Body of pancreas (tissue), 4 donors: ENCODE measurements around the gene CBFB. TPM values are rescaled to one million over a fixed set of nuclear protein-coding genes. Genes with fewer than 3 reads are reported as not detected.

ENCODE experiments used
- ATAC-seq: fragments of 150-250 bp; one replicate; pipeline ENCODE4 v1.9.1; 2016
- DNase-seq, 4 donors: peaks; one replicate each; pipeline ENCODE4 v3.0.0-alpha.2; 2019
- H3K27ac ChIP-seq, 4 donors: fragments of 200-600 bp; sonication (generic); 1 replicate in 3 of 4; 2 replicates in 1 of 4; pipeline versions ENCODE4 v1.5.1 to v1.6.1; 2016 to 2019; ENCODE audit warnings: mild to moderate bottlenecking in 1 of 4, mixed read lengths in 1 of 4, moderate library complexity in 1 of 4
- H3K27me3 ChIP-seq, 2 donors: fragments of 200-600 bp; sonication (generic); one replicate each; pipeline ENCODE4 v1.6.0; 2016; ENCODE audit warnings: mild to moderate bottlenecking in 1 of 2
- H3K36me3 ChIP-seq, 2 donors: fragments of 200-600 bp; sonication (generic); replicated peaks in 1 of 2; 2 replicates each; pipeline ENCODE4 v1.5.1; 2016; ENCODE audit warnings: low read depth in 2 of 2; ENCODE audit not compliant: insufficient read depth in 1 of 2
- H3K4me1 ChIP-seq: fragments of 200-600 bp; sonication (generic); one replicate; pipeline ENCODE4 v1.6.0; 2016
- H3K4me3 ChIP-seq, 2 donors: fragments of 200-600 bp; sonication (generic); 1 replicate in 1 of 2; 2 replicates in 1 of 2; pipeline ENCODE4 v1.5.1; 2016 to 2019
- H3K9me3 ChIP-seq, 3 donors: fragments of 200-600 bp; sonication (generic); 1 replicate in 2 of 3; 2 replicates in 1 of 3; pipeline ENCODE4 v1.5.1; 2016
- CTCF ChIP-seq, 7 experiments: fragments of 450-650 bp in 4 of 7; fragments of 200-600 bp in 3 of 7; sonication (generic) in 3 of 7; IDR thresholded peaks; one replicate each; pipeline ENCODE4 v1.5.1; 2016 to 2019; ENCODE audit warnings: antibody characterized with exemption in 7 of 7
- POLR2A ChIP-seq, 3 donors: fragments of 450-650 bp; IDR thresholded peaks; one replicate each; pipeline ENCODE4 v1.6.1; 2016; ENCODE audit warnings: antibody characterized with exemption in 3 of 3, mild to moderate bottlenecking in 2 of 3
- WGBS, 2 donors: methylation state at CpG; one replicate each; pipeline ENCODE4 v1.1.5; 2017; 5-methylcytosine and 5-hydroxymethylcytosine counted together
- intact Hi-C: fragments of 100-400 bp; cut with DNase I; formaldehyde crosslinking; loops from one replicate; pipeline ENCODE4 v1.15.1; 2023
- total RNA-seq, 2 donors: library from RNA; depleted of rRNA; stranded (reverse); fragments of >200 nt; gene quantifications; one replicate each; pipeline ENCODE4 v1.1.0, GENCODE V29; 2016

Gene CBFB
- total RNA-seq, 2 donors from 2014 or later: 28.0 to 41.9 TPM

DNA sequence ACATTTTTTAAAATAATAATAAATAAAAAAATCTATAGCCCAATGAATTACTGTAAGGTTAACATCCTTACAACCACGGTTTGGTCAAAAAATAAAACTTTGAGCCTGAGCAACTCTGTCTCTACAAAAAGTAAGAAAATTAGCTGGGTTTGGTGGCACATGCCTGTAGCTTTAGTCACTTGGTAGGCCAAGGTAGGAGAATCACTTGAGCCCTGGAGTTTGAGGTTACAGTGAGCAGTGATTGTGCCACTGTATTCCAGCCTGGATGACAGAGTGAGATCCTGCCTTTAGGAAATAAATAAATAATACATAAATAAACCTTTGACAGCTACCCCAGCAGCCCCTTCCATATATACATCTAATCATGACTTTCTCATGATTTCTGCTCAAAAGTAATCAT is 53.9 kb downstream of the CBFB start:
- TF ChIP-seq POLR2A (IDR thresholded peaks at IDR 0.05) (no peak), CTCF (IDR thresholded peaks at IDR 0.05) (no peak)
- Histone ChIP-seq H3K27me3 (no peaks in the 10 kb centered on the region), H3K27ac (no peak overlapping the region), H3K4me1 (no peaks in the 10 kb centered on the region), H3K9me3 (no peaks in the 10 kb centered on the region), H3K4me3 (no peak overlapping the region), H3K36me3 (no peaks in the 10 kb centered on the region)
- DNase-seq (no peak), ATAC-seq (no peak)
- 90 to 91% methylated on average over 1 of the region's 1 CpG for WGBS, 2 donors
- intact Hi-C loops: no loop called here

DNA sequence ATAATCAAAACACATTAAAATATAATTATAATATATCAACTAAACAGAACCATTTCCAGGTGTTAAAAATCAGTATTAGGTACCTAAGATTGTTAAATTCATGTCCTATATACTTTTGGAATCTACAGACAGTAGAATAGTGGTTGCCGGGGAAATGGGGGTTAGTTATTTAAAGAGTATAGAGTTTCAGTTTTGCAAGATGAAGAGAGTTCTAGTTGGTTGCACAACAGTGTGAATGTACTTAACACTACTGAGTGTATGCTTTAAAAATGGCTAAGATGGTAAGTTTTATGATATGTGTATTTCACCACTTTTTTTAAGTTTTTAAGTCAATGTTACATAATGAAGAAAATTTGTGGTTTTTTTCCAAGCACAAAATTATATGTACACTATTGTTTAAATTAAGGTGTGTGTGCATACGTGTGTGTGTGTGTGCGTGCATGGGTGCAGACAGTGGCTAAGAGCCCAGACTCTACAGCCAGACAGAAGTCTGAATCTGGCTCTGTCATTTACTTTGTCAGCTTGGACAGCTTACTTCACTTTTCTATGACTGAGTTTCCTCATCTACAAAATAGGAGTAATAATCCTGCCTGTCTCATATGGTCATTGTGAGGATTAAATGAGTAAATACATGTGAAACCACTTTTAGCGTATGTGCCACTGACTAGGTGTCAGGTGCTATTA is 55.5 kb downstream of the CBFB start:
- WGBS, 2 donors: 88 to 93% methylated on average over 4 of the region's 4 CpGs
- H3K9me3 ChIP-seq: no peaks in the 10 kb centered on the region
- H3K27me3 ChIP-seq: no peaks in the 10 kb centered on the region
- no peak for DNase-seq
- H3K4me3 ChIP-seq: no peak overlapping the region
- no peak for ATAC-seq
- H3K4me1 ChIP-seq: no peaks in the 10 kb centered on the region
- intact Hi-C loops: no loop called here
- TF ChIP-seq POLR2A (IDR thresholded peaks at IDR 0.05): no peak
- TF ChIP-seq CTCF (IDR thresholded peaks at IDR 0.05): no peak
- H3K36me3 ChIP-seq: no peaks in the 10 kb centered on the region
- H3K27ac ChIP-seq: no peak overlapping the region

DNA sequence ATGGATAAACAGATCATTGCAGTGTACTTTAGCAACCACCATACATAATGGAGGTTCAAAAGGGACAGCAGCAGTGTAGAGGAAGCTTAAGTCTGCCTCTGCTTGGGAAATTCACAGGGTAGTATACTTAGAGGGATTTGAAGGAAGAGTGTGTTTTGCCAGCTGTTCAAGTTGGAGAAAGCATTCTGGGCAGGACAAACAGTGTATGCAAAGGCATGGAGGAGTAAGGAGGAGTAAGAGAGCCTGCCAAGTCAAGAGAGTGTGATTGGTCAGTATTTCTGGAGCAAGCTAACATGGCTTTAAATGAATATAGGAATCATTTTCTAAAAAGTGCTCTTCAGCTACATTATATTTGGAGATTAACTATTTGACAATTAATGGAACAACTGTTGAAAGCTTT is 57.9 kb downstream of the CBFB start:
- DNase-seq (no peak), ATAC-seq (no peak)

DNA sequence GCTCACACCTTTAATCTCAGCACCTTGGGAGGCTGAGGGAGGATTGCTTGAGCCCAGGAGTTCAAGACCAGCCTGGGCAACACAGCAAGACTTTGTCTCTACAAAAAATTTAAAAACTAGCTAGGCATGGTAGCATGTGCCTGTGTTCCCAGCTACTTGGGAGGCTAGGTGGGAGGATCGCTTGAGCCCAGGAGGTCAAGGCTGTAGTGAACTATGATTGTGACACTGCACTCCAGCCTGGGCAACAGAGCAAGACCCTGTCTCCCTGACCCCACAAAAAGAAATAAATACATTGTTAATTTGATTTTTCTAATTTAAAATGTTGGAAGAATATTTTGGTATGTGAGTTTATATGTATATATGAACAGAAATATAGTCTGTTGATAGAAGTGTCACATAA is 58.3 kb downstream of the CBFB start:
- H3K4me1 ChIP-seq: no peaks in the 10 kb centered on the region
- no peak for TF ChIP-seq CTCF (IDR thresholded peaks at IDR 0.05)
- TF ChIP-seq POLR2A (IDR thresholded peaks at IDR 0.05): no peak
- no peaks in the 10 kb centered on the region for H3K36me3 ChIP-seq
- no peak for DNase-seq
- H3K4me3 ChIP-seq: no peak overlapping the region
- no peaks in the 10 kb centered on the region for H3K27me3 ChIP-seq
- H3K27ac ChIP-seq: no peak overlapping the region
- no peaks in the 10 kb centered on the region for H3K9me3 ChIP-seq
- intact Hi-C loops: no loop called here
- ATAC-seq: no peak
- 96 to 100% methylated on average over 1 of the region's 1 CpG for WGBS, 2 donors

More for the DNA sequence above, 57.9 kb downstream of the CBFB start:
- Histone ChIP-seq H3K4me1 (no peaks in the 10 kb centered on the region), H3K36me3 (no peaks in the 10 kb centered on the region), H3K27ac (no peak overlapping the region), H3K27me3 (no peaks in the 10 kb centered on the region), H3K4me3 (no peak overlapping the region), H3K9me3 (no peaks in the 10 kb centered on the region)
- TF ChIP-seq CTCF (IDR thresholded peaks at IDR 0.05) (no peak), POLR2A (IDR thresholded peaks at IDR 0.05) (no peak)
- intact Hi-C loops: no loop called here

GRCh38 chr16:67087803-67088202 is 58.9 kb downstream of the CBFB start:
- no peaks in the 10 kb centered on the region for H3K27me3 ChIP-seq
- intact Hi-C loops: no loop called here
- no peaks in the 10 kb centered on the region for H3K4me1 ChIP-seq
- ATAC-seq (no peak), DNase-seq (no peak)
- no peak overlapping the region for H3K27ac ChIP-seq
- H3K36me3 ChIP-seq: no peaks in the 10 kb centered on the region
- TF ChIP-seq POLR2A (IDR thresholded peaks at IDR 0.05): no peak
- TF ChIP-seq CTCF (IDR thresholded peaks at IDR 0.05): no peak
- H3K4me3 ChIP-seq: no peak overlapping the region
- no peaks in the 10 kb centered on the region for H3K9me3 ChIP-seq
